Mesenchymal stem cell (in vitro differentiated cells and primary cell): ENCODE data around the gene BICDL1.

Experiments used
- DNase-seq: peaks from one replicate; pipeline ENCODE4 v3.0.0-alpha.2; 2013
- H2AFZ ChIP-seq: one replicate; pipeline ENCODE4 v1.6.1; 2013; ENCODE audit warnings: low read depth, mild to moderate bottlenecking, control low read depth, inconsistent platforms, low read length, moderate library complexity
- H2AK5ac ChIP-seq: 2 replicates; pipeline ENCODE4 v1.6.1; 2013; ENCODE audit warnings: low read length, moderate library complexity, mild to moderate bottlenecking, inconsistent platforms; ENCODE audit not compliant: severe bottlenecking
- H2BK120ac ChIP-seq: one replicate; pipeline ENCODE4 v1.6.1; 2013; ENCODE audit warnings: low read depth, mild to moderate bottlenecking, inconsistent platforms, low read length, moderate library complexity
- H2BK12ac ChIP-seq, 2 experiments: one replicate each; pipeline ENCODE4 v1.6.1; 2013; ENCODE audit warnings: inconsistent platforms in 2 of 2, low read length in 2 of 2, mild to moderate bottlenecking in 2 of 2, moderate library complexity in 2 of 2, control low read depth in 1 of 2
- H2BK15ac ChIP-seq: one replicate; pipeline ENCODE4 v1.6.1; 2013; ENCODE audit warnings: mild to moderate bottlenecking, low read depth, inconsistent platforms; ENCODE audit not compliant: poor library complexity, severe bottlenecking
- H2BK5ac ChIP-seq: 2 replicates; pipeline ENCODE4 v1.6.1; 2013; ENCODE audit warnings: low read depth, mild to moderate bottlenecking, low read length, control low read depth, inconsistent platforms; ENCODE audit not compliant: poor library complexity, severe bottlenecking
- H3K14ac ChIP-seq, 2 experiments: one replicate each; pipeline ENCODE4 v1.6.1; 2013; ENCODE audit warnings: inconsistent platforms in 2 of 2, low read length in 2 of 2, control low read depth in 1 of 2, mild to moderate bottlenecking in 1 of 2, moderate library complexity in 1 of 2
- H3K18ac ChIP-seq, 2 experiments: one replicate each; pipeline ENCODE4 v1.6.1; 2013; ENCODE audit warnings: inconsistent platforms in 2 of 2, low read length in 2 of 2, control low read depth in 1 of 2, low read depth in 1 of 2, mild to moderate bottlenecking in 1 of 2
- H3K23ac ChIP-seq, 2 experiments: one replicate each; pipeline ENCODE4 v1.6.1; 2013; ENCODE audit warnings: inconsistent platforms in 2 of 2, low read length in 2 of 2, mild to moderate bottlenecking in 2 of 2, moderate library complexity in 2 of 2, control low read depth in 1 of 2
- H3K27ac ChIP-seq: 2 replicates; pipeline ENCODE4 v1.5.1; 2013; ENCODE audit warnings: mild to moderate bottlenecking, moderate library complexity, low read length, control low read depth, inconsistent platforms; ENCODE audit not compliant: poor library complexity, severe bottlenecking
- H3K27me3 ChIP-seq, 2 experiments: 2 replicates each; pipeline versions ENCODE4 v1.6.1 to v1.7.0; 2013; ENCODE audit warnings: low read length in 2 of 2, mild to moderate bottlenecking in 2 of 2, moderate library complexity in 2 of 2, control low read depth in 1 of 2, inconsistent platforms in 1 of 2; ENCODE audit not compliant: control insufficient read depth in 1 of 2, insufficient read depth in 1 of 2
- H3K36me3 ChIP-seq, 2 experiments: 2 replicates each; pipeline versions ENCODE4 v1.6.1 to v1.7.0; 2013; ENCODE audit warnings: low read length in 2 of 2, control low read depth in 1 of 2, inconsistent platforms in 1 of 2, low read depth in 1 of 2, mild to moderate bottlenecking in 1 of 2; ENCODE audit not compliant: insufficient read depth in 2 of 2, control insufficient read depth in 1 of 2
- H3K4ac ChIP-seq, 2 experiments: one replicate each; pipeline ENCODE4 v1.6.1; 2013; ENCODE audit warnings: inconsistent platforms in 2 of 2, low read length in 2 of 2, mild to moderate bottlenecking in 2 of 2, moderate library complexity in 2 of 2, control low read depth in 1 of 2, low read depth in 1 of 2
- H3K4me1 ChIP-seq: 2 replicates; pipeline ENCODE4 v1.6.1; 2013; ENCODE audit warnings: low read depth, low read length, control low read depth; ENCODE audit not compliant: control insufficient read depth, insufficient read depth
- H3K4me2 ChIP-seq: 2 replicates; pipeline ENCODE4 v1.6.1; 2013; ENCODE audit warnings: low read length, mild to moderate bottlenecking, inconsistent platforms; ENCODE audit not compliant: poor library complexity, severe bottlenecking
- H3K4me3 ChIP-seq, 2 experiments: 2 replicates each; pipeline versions ENCODE4 v1.5.1 to v1.7.0; 2013; ENCODE audit warnings: low read length in 2 of 2, mild to moderate bottlenecking in 2 of 2, control low read depth in 1 of 2, low read depth in 1 of 2; ENCODE audit not compliant: insufficient read depth in 1 of 2
- H3K79me1 ChIP-seq: replicated peaks from 2 replicates; pipeline ENCODE4 v1.6.1; 2013; ENCODE audit warnings: mild to moderate bottlenecking, control low read depth, low read length, inconsistent platforms; ENCODE audit not compliant: poor library complexity, severe bottlenecking
- H3K9ac ChIP-seq: 2 replicates; pipeline ENCODE4 v1.7.0; 2013; ENCODE audit warnings: mild to moderate bottlenecking, low read length, moderate library complexity
- H3K9me3 ChIP-seq: 2 replicates; pipeline ENCODE4 v1.7.0; 2013; ENCODE audit warnings: mild to moderate bottlenecking, low read length; ENCODE audit not compliant: control insufficient read depth
- H4K8ac ChIP-seq: one replicate; pipeline ENCODE4 v1.6.1; 2013; ENCODE audit warnings: inconsistent platforms, mild to moderate bottlenecking, low read length, moderate library complexity
- H4K91ac ChIP-seq: one replicate; pipeline ENCODE4 v1.6.1; 2013; ENCODE audit warnings: mild to moderate bottlenecking, low read length, inconsistent platforms
- WGBS: methylation state at CpG from one replicate; pipeline ENCODE4 v1.1.7; 2013; ENCODE audit warnings: mixed read lengths; 5-methylcytosine and 5-hydroxymethylcytosine counted together

The BICDL1 gene

DNA sequence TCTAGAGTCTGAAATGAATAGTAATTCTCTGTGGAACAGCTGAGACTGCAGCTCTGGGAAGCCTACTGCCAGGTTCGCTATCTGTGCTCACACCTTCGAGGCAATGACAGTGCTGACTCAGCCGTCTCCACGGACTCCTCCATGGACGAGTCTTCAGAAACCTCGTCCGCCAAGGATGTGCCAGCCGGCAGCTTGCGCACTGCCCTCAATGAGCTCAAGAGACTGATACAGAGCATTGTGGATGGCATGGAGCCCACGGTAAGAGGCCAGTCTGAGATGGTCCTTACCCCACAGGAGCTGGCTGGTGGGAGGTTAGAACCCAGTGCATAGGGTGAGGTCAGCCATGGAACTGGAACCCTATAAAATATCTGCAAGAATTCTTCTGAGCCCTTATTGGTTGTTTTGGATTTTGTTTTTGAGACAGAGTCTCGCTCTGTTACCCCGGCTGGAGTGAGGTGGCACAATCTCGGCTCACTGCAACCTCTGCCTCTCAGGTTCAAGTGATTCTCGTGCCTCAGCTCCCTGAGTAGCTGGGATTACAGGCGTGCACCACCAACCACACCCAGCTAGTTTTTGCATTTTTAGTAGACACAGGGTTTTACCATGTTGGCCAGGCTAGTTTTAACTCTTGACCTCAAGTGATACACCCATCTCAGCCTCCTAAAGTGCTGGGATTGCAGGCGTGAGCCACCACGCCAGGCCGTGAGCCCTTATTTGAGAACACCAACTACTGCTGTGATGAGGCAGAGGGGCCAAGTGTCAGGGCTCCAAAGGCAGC lies 83.6 kb downstream of the BICDL1 start:
- no peak overlapping the region for H3K4me2 ChIP-seq
- no peak overlapping the region for H3K27ac ChIP-seq
- 91% methylated on average over 18 of the region's 18 CpGs for WGBS
- no peaks in the 10 kb centered on the region for H3K4me1 ChIP-seq
- no peak overlapping the region for H2BK12ac ChIP-seq
- H3K36me3 ChIP-seq, result no peaks in the 10 kb centered on the region
- H2BK120ac ChIP-seq, result no peak overlapping the region
- H3K9me3 ChIP-seq, result no peaks in the 10 kb centered on the region
- no peak overlapping the region for H3K9ac ChIP-seq
- H3K4ac ChIP-seq, result no peak overlapping the region
- H3K14ac ChIP-seq, result no peak overlapping the region
- H4K91ac ChIP-seq, result no peak overlapping the region
- H4K8ac ChIP-seq, result no peak overlapping the region
- peaks cover 38 to 49% of the 10 kb centered on the region in 2 experiments for H3K27me3 ChIP-seq
- no peak overlapping the region for H3K4me3 ChIP-seq
- no peak overlapping the region for H3K23ac ChIP-seq
- no peak overlapping the region for H2AK5ac ChIP-seq
- no peak overlapping the region for H2BK5ac ChIP-seq
- no peaks in the 10 kb centered on the region for H3K79me1 ChIP-seq
- DNase-seq, result no peak
- H2BK15ac ChIP-seq, result no peak overlapping the region
- H3K18ac ChIP-seq, result no peak overlapping the region
- no peak overlapping the region for H2AFZ ChIP-seq

DNA sequence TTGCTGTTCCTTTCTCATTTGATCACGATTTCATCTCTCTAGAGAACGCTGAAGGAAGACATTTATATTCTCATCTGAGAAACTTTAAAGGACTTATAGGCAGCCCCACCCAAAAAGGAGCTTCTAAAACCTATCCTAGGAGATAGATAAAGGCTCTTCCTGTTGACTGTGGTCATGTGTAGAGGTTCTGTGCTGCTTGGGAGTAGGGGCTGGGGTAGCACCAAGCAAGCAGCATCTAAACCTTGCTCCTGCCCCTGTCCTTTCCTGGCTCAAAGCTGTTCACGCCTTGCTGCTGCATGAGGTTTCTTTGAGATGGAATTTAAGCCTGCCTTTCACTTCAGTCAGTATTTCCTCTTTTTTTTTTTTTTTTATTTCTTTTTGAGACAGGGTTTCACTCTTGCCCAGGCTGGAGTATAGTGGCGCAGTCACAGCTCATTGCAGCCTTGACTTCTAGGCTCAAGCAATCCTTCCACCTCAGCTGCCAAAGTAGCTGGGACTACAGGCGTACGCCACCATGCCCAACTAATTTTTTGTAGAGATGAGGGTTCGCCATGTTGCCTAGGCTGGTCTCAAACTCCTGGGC lies 86.1 kb downstream of the BICDL1 start:
- no peak overlapping the region for H3K9ac ChIP-seq
- no peak overlapping the region for H3K4ac ChIP-seq
- no peak overlapping the region for H2BK15ac ChIP-seq
- no peak overlapping the region for H3K18ac ChIP-seq
- no peaks in the 10 kb centered on the region for H3K79me1 ChIP-seq
- H2AK5ac ChIP-seq, result no peak overlapping the region
- H2BK5ac ChIP-seq, result no peak overlapping the region
- H3K14ac ChIP-seq, result no peak overlapping the region
- H3K4me3 ChIP-seq, result no peak overlapping the region
- no peak overlapping the region for H2BK120ac ChIP-seq
- H3K4me2 ChIP-seq, result no peak overlapping the region
- no peak overlapping the region for H3K23ac ChIP-seq
- no peak for DNase-seq
- no peak overlapping the region for H4K8ac ChIP-seq
- H2AFZ ChIP-seq, result no peak overlapping the region
- H3K27ac ChIP-seq, result no peak overlapping the region
- peaks cover 33 to 62% of the 10 kb centered on the region in 2 experiments for H3K27me3 ChIP-seq
- H3K4me1 ChIP-seq, result no peaks in the 10 kb centered on the region
- H3K9me3 ChIP-seq, result no peaks in the 10 kb centered on the region
- 85% methylated on average over 7 of the region's 7 CpGs for WGBS
- H2BK12ac ChIP-seq, result no peak overlapping the region
- H3K36me3 ChIP-seq, result peaks cover 0 to 5% of the 10 kb centered on the region in 2 experiments
- no peak overlapping the region for H4K91ac ChIP-seq

DNA sequence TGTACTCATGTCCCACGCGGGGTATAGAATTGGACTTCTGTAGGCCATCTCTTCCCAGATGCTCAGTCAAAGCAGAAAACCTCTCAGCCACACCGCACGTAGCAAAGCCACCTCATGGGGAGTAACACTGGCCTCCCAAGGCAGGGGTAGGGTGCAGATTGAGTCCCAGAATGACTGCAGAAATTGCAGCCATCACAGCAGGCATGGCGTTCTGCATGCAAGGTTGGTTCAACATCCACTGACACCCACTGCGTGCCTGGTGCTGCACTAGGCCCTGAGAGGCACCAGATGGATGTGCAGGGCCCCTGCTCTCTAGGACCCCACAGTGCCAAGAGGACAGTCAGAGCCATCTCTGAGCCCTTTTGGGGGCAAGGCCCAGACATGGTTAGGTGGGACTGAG lies 87.6 kb downstream of the BICDL1 start:
- no peak overlapping the region for H4K8ac ChIP-seq
- no peak overlapping the region for H2BK120ac ChIP-seq
- no peak overlapping the region for H2BK12ac ChIP-seq
- H3K36me3 ChIP-seq, result peaks cover 0 to 5% of the 10 kb centered on the region in 2 experiments
- no peak overlapping the region for H2BK5ac ChIP-seq
- H3K4me3 ChIP-seq, result no peak overlapping the region
- H3K14ac ChIP-seq, result no peak overlapping the region
- H3K27ac ChIP-seq, result no peak overlapping the region
- H2BK15ac ChIP-seq, result no peak overlapping the region
- no peak overlapping the region for H2AK5ac ChIP-seq
- peaks cover 36 to 61% of the 10 kb centered on the region in 2 experiments for H3K27me3 ChIP-seq
- H3K4me2 ChIP-seq, result no peak overlapping the region
- no peak overlapping the region for H4K91ac ChIP-seq
- no peaks in the 10 kb centered on the region for H3K4me1 ChIP-seq
- no peak overlapping the region for H3K18ac ChIP-seq
- no peaks in the 10 kb centered on the region for H3K79me1 ChIP-seq
- H3K9ac ChIP-seq, result no peak overlapping the region
- DNase-seq, result no peak
- no peak overlapping the region for H3K23ac ChIP-seq
- H2AFZ ChIP-seq, result no peak overlapping the region
- 94% methylated on average over 6 of the region's 6 CpGs for WGBS
- no peak overlapping the region for H3K4ac ChIP-seq
- H3K9me3 ChIP-seq, result no peaks in the 10 kb centered on the region

- 90% methylated on average over 6 of the region's 6 CpGs for WGBS
- Histone ChIP-seq H2BK15ac (no peak overlapping the region), H3K79me1 (no peaks in the 10 kb centered on the region), H3K18ac (no peak overlapping the region), H3K27me3 (peaks cover 36 to 55% of the 10 kb centered on the region in 2 experiments), H2AFZ (no peak overlapping the region), H2BK5ac (no peak overlapping the region), H3K4me2 (no peak overlapping the region), H3K9me3 (no peaks in the 10 kb centered on the region), H3K27ac (no peak overlapping the region), H2BK120ac (no peak overlapping the region), H3K4ac (no peak overlapping the region), H3K4me3 (no peak overlapping the region), H4K91ac (no peak overlapping the region), H3K36me3 (peaks cover 0 to 5% of the 10 kb centered on the region in 2 experiments), H2BK12ac (no peak overlapping the region), H2AK5ac (no peak overlapping the region), H3K23ac (no peak overlapping the region), H4K8ac (no peak overlapping the region), H3K9ac (no peak overlapping the region), H3K14ac (no peak overlapping the region), H3K4me1 (no peaks in the 10 kb centered on the region)
- DNase-seq, result no peak
Measured at GRCh38 chr12:120077260-120077659, 88.2 kb downstream of the BICDL1 start.
